ENCODE measurements around the gene NT5C.
A peak's percentile ranks its signal among the peaks of the same experiment; 100 is the strongest.

NT5C gene

GRCh38 chr17:75126954-75127353, 4.6 kb downstream of the NT5C start:
- Histone ChIP-seq H3K9me3 (no peaks in the 10 kb centered on the region), H3K4me3 (no peak overlapping the region), H3K4me1 (peaks cover 0 to 18% (median 3%) of the 10 kb centered on the region in 4 donors), H3K27me3 (no peaks in the 10 kb centered on the region), H3K27ac (no peak overlapping the region), H3K36me3 (peaks cover 0 to 19% (median 0%) of the 10 kb centered on the region in 3 donors)
- no peak for TF ChIP-seq CTCF (IDR thresholded peaks at IDR 0.05)
- intact Hi-C loops (cut with DNase I; ENCODE audit: low total_unique reads) = no loop called here
- DNase-seq = no peak

- no peak for DNase-seq
- Histone ChIP-seq H3K27ac (no peak overlapping the region), H3K9me3 (no peaks in the 10 kb centered on the region), H3K36me3 (peaks cover 0 to 22% (median 0%) of the 10 kb centered on the region in 3 donors), H3K4me1 (peaks cover 0 to 16% (median 2%) of the 10 kb centered on the region in 4 donors), H3K27me3 (no peaks in the 10 kb centered on the region), H3K4me3 (no peak overlapping the region)
- no peak for TF ChIP-seq CTCF (IDR thresholded peaks at IDR 0.05)
- intact Hi-C loops (cut with DNase I; ENCODE audit: low total_unique reads) = no loop called here
Observed at GRCh38 chr17:75125984-75126383, 5.6 kb downstream of the NT5C start.

GRCh38 chr17:75124819-75125162, 6.8 kb downstream of the NT5C start:
- no peak for TF ChIP-seq CTCF (IDR thresholded peaks at IDR 0.05)
- H3K4me1 ChIP-seq = peaks cover 0 to 7% (median 0%) of the 10 kb centered on the region in 4 donors

GRCh38 chr17:75124041-75124818, 7.3 kb downstream of the NT5C start:
- H3K27ac ChIP-seq = no peak overlapping the region
- H3K4me3 ChIP-seq = no peak overlapping the region
- intact Hi-C loops (cut with DNase I; ENCODE audit: low total_unique reads) = no loop called here

More at GRCh38 chr17:75124819-75125162, 6.8 kb downstream of the NT5C start:
- H3K4me3 ChIP-seq = no peak overlapping the region
- peaks cover 0 to 23% (median 0%) of the 10 kb centered on the region in 3 donors for H3K36me3 ChIP-seq
- no peaks in the 10 kb centered on the region for H3K9me3 ChIP-seq
- no peaks in the 10 kb centered on the region for H3K27me3 ChIP-seq
- intact Hi-C loops (cut with DNase I; ENCODE audit: low total_unique reads) = no loop called here
- no peak overlapping the region for H3K27ac ChIP-seq
- no peak for DNase-seq

GRCh38 chr17:75118307-75118706, 13.2 kb downstream of the NT5C start:
- Histone ChIP-seq H3K27ac (no peak overlapping the region), H3K27me3 (no peaks in the 10 kb centered on the region), H3K9me3 (no peaks in the 10 kb centered on the region), H3K36me3 (peaks cover 0 to 20% (median 0%) of the 10 kb centered on the region in 3 donors), H3K4me3 (no peak overlapping the region), H3K4me1 (peaks cover 0 to 17% (median 9%) of the 10 kb centered on the region in 4 donors)
- no peak for TF ChIP-seq CTCF (IDR thresholded peaks at IDR 0.05)
- intact Hi-C loops (cut with DNase I; ENCODE audit: low total_unique reads) = loop anchor here (10.0 kb wide), 1 partner anchor 86 kb away; the partner anchor contains the start of gene NUP85
- no peak for DNase-seq

More at GRCh38 chr17:75124041-75124818, 7.3 kb downstream of the NT5C start:
- Histone ChIP-seq H3K27me3 (no peaks in the 10 kb centered on the region), H3K36me3 (peaks cover 0 to 18% (median 0%) of the 10 kb centered on the region in 3 donors), H3K9me3 (no peaks in the 10 kb centered on the region), H3K4me1 (peaks cover 0 to 7% (median 0%) of the 10 kb centered on the region in 4 donors)
- no peak for TF ChIP-seq CTCF (IDR thresholded peaks at IDR 0.05)
- peak; percentile 37 to 69 for DNase-seq
